Measurements from ENCODE around the gene CCDC73. TPM values are rescaled to one million over a fixed set of nuclear protein-coding genes. Genes with fewer than 3 reads are reported as not detected.
A peak's percentile ranks its signal among the peaks of the same experiment; 100 is the strongest.

The CCDC73 gene
- total RNA-seq, 4 donors from 2014 or later, result 0.55 TPM; not detected in 3

- no peak overlapping the region for H3K4me3 ChIP-seq
- H3K4me1 ChIP-seq, result peaks cover 0 to 3% of the 10 kb centered on the region in 2 donors
- no peak overlapping the region for H3K27ac ChIP-seq
- H3K36me3 ChIP-seq, result no peaks in the 10 kb centered on the region
- no peak for DNase-seq
- peaks cover 0 to 3% of the 10 kb centered on the region in 2 donors for H3K27me3 ChIP-seq
- intact Hi-C loops (cut with DNase I; ENCODE audit: low total_unique reads), result no loop called here
- TF ChIP-seq CTCF (IDR thresholded peaks at IDR 0.05), result no peak
- no peaks in the 10 kb centered on the region for H3K9me3 ChIP-seq
Measured at GRCh38 chr11:32574421-32574820, 220.0 kb downstream of the CCDC73 start.

GRCh38 chr11:32573228-32573627 lies 221.2 kb downstream of the CCDC73 start:
- H3K4me3 ChIP-seq, result no peak overlapping the region
- H3K27me3 ChIP-seq, result no peaks in the 10 kb centered on the region
- intact Hi-C loops (cut with DNase I; ENCODE audit: low total_unique reads), result no loop called here
- H3K4me1 ChIP-seq, result peaks cover 0 to 3% of the 10 kb centered on the region in 2 donors
- no peak for DNase-seq
- no peak overlapping the region for H3K27ac ChIP-seq
- TF ChIP-seq POLR2A (IDR thresholded peaks at IDR 0.05) (no peak), CTCF (IDR thresholded peaks at IDR 0.05) (no peak)
- H3K9me3 ChIP-seq, result no peaks in the 10 kb centered on the region
- H3K36me3 ChIP-seq, result no peaks in the 10 kb centered on the region

GRCh38 chr11:32571039-32571438 lies 223.4 kb downstream of the CCDC73 start:
- peak; percentile 36 to 43 for DNase-seq
- no peaks in the 10 kb centered on the region for H3K36me3 ChIP-seq
- H3K4me1 ChIP-seq, result peaks cover 0 to 3% of the 10 kb centered on the region in 2 donors
- H3K27ac ChIP-seq, result peak overlapping the region in 1 of 2 donors; percentile 8
- TF ChIP-seq POLR2A (IDR thresholded peaks at IDR 0.05) (no peak), CTCF (IDR thresholded peaks at IDR 0.05) (no peak)
- H3K9me3 ChIP-seq, result no peaks in the 10 kb centered on the region
- H3K4me3 ChIP-seq, result no peak overlapping the region
- intact Hi-C loops (cut with DNase I; ENCODE audit: low total_unique reads), result no loop called here
- H3K27me3 ChIP-seq, result no peaks in the 10 kb centered on the region

GRCh38 chr11:32569313-32569881 lies 225.1 kb downstream of the CCDC73 start:
- Histone ChIP-seq H3K27ac (no peak overlapping the region), H3K4me3 (no peak overlapping the region), H3K27me3 (no peaks in the 10 kb centered on the region), H3K9me3 (no peaks in the 10 kb centered on the region), H3K36me3 (no peaks in the 10 kb centered on the region), H3K4me1 (peaks cover 0 to 3% of the 10 kb centered on the region in 2 donors)
- TF ChIP-seq CTCF (IDR thresholded peaks at IDR 0.05) (no peak), POLR2A (IDR thresholded peaks at IDR 0.05) (no peak)
- intact Hi-C loops (cut with DNase I; ENCODE audit: low total_unique reads), result no loop called here
- peak in 1 of 2 donors; percentile 28 for DNase-seq

- no peaks in the 10 kb centered on the region for H3K9me3 ChIP-seq
- no peak for DNase-seq
- H3K36me3 ChIP-seq, result no peaks in the 10 kb centered on the region
- intact Hi-C loops (cut with DNase I; ENCODE audit: low total_unique reads), result no loop called here
- no peak overlapping the region for H3K4me3 ChIP-seq
- no peaks in the 10 kb centered on the region for H3K27me3 ChIP-seq
- no peak overlapping the region for H3K27ac ChIP-seq
- TF ChIP-seq POLR2A (IDR thresholded peaks at IDR 0.05) (no peak), CTCF (IDR thresholded peaks at IDR 0.05) (no peak)
- H3K4me1 ChIP-seq, result peaks cover 0 to 3% of the 10 kb centered on the region in 2 donors
Measured at GRCh38 chr11:32567154-32567553, 227.3 kb downstream of the CCDC73 start.

All from uterus (tissue), 4 donors.